Vagina (tissue), 2 donors: Measurements from ENCODE around the gene TUT4. TPM values are rescaled to one million over a fixed set of nuclear protein-coding genes. Genes with fewer than 3 reads are reported as not detected.

Experiments used
- DNase-seq, 2 donors: peaks; one replicate each; pipeline ENCODE4 v3.0.0-alpha.2; 2017; ENCODE audit errors: extremely low spot score in 2 of 2
- H3K27ac ChIP-seq: fragments of 200-600 bp; sonication (generic); one replicate; pipeline ENCODE4 v1.5.1; 2019
- H3K27me3 ChIP-seq: fragments of 200-600 bp; sonication (generic); one replicate; pipeline ENCODE4 v1.5.1; 2019
- H3K36me3 ChIP-seq, 2 donors: fragments of 200-600 bp; sonication (generic); one replicate each; pipeline ENCODE4 v1.5.1; 2017 to 2019
- H3K4me1 ChIP-seq: fragments of 200-600 bp; sonication (generic); one replicate; pipeline ENCODE4 v1.5.1; 2019
- H3K4me3 ChIP-seq, 2 donors: fragments of 200-600 bp; sonication (generic); 1 replicate in 1 of 2; 2 replicates in 1 of 2; pipeline ENCODE4 v1.5.1; 2016 to 2019
- H3K9me3 ChIP-seq: fragments of 200-600 bp; sonication (generic); one replicate; pipeline ENCODE4 v1.5.1; 2019
- POLR2A ChIP-seq, 2 donors: fragments of 450-650 bp; IDR thresholded peaks; one replicate each; pipeline ENCODE4 v1.6.1; 2017; ENCODE audit warnings: antibody characterized with exemption in 2 of 2, mild to moderate bottlenecking in 2 of 2, moderate library complexity in 2 of 2
- POLR2AphosphoS5 ChIP-seq, 2 donors: sonication (generic); formaldehyde crosslinking; IDR thresholded peaks; one replicate each; pipeline ENCODE4 v1.9.0; 2017; ENCODE audit warnings: antibody characterized with exemption in 2 of 2, mild to moderate bottlenecking in 2 of 2, low read depth in 1 of 2; ENCODE audit not compliant: insufficient read depth in 1 of 2
- intact Hi-C: fragments of 100-400 bp; cut with DNase I; formaldehyde crosslinking; loops from one replicate; pipeline ENCODE4 v1.15.1; 2023
- total RNA-seq: library from RNA; depleted of rRNA; stranded (reverse); fragments of >200 nt; gene quantifications from one replicate; pipeline ENCODE4 v1.2.3, GENCODE V29; 2016
- TF ChIP-seq, protein P1 (sequence below), 3 experiments: fragments of 450-650 bp in 2 of 3; fragments of 200-600 bp in 1 of 3; sonication (generic) in 1 of 3; IDR thresholded peaks; one replicate each; pipeline ENCODE4 v1.5.1; 2017 to 2019; ENCODE audit warnings: antibody characterized with exemption in 3 of 3, mild to moderate bottlenecking in 2 of 3, moderate library complexity in 2 of 3

The TUT4 gene
- total RNA-seq, 1 donor from 2014 or later: 78.1 TPM

DNA sequence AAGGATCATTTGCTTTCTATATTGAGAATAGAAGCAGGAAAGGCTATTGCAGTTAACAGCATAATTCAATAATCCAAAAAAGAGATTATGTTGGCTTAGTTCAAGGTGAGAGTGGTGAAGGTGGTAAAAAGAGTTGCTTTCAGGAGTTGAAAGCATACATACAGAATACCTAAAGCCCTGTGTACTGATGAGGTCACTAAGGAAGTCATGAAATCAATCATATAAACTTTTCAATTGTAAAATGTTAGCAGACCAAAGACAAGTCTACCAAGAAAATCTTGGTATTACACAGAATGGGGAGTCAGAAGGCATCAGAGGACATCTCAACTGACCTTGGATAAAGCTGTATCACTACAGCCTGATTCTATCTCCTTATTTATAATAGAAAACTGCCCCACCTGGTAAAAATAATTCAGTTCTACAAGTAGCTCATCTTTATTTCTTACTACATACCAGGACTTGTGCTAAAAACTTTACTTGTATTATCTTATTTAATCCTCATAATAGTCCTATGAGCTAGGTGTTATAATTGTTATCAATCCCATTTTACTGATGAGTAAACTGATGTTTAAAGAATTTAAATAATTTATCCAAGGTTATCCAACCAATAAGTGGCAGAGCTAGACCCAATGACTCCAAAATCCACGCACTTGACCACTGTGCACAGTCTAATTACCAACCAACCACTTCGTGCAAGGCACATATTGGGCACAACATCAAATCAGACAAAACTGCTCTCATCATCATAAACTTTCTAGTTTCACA lies 40.9 kb downstream of the TUT4 start:
- Histone ChIP-seq H3K4me1 (no peaks in the 10 kb centered on the region), H3K4me3 (no peak overlapping the region), H3K9me3 (no peaks in the 10 kb centered on the region), H3K27ac (no peak overlapping the region), H3K27me3 (no peaks in the 10 kb centered on the region), H3K36me3 (peaks cover 0 to 20% of the 10 kb centered on the region in 2 donors)
- no peak for DNase-seq
- intact Hi-C loops: no loop called here
- no peak for TF ChIP-seq POLR2AphosphoS5 (IDR thresholded peaks at IDR 0.05; ENCODE audit: insufficient read depth in 1 of 2, low read depth in 1 of 2)
- no peak for TF ChIP-seq POLR2A (IDR thresholded peaks at IDR 0.05)
- TF ChIP-seq, protein P1, sequence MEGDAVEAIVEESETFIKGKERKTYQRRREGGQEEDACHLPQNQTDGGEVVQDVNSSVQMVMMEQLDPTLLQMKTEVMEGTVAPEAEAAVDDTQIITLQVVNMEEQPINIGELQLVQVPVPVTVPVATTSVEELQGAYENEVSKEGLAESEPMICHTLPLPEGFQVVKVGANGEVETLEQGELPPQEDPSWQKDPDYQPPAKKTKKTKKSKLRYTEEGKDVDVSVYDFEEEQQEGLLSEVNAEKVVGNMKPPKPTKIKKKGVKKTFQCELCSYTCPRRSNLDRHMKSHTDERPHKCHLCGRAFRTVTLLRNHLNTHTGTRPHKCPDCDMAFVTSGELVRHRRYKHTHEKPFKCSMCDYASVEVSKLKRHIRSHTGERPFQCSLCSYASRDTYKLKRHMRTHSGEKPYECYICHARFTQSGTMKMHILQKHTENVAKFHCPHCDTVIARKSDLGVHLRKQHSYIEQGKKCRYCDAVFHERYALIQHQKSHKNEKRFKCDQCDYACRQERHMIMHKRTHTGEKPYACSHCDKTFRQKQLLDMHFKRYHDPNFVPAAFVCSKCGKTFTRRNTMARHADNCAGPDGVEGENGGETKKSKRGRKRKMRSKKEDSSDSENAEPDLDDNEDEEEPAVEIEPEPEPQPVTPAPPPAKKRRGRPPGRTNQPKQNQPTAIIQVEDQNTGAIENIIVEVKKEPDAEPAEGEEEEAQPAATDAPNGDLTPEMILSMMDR (IDR thresholded peaks at IDR 0.05): no peak

DNA sequence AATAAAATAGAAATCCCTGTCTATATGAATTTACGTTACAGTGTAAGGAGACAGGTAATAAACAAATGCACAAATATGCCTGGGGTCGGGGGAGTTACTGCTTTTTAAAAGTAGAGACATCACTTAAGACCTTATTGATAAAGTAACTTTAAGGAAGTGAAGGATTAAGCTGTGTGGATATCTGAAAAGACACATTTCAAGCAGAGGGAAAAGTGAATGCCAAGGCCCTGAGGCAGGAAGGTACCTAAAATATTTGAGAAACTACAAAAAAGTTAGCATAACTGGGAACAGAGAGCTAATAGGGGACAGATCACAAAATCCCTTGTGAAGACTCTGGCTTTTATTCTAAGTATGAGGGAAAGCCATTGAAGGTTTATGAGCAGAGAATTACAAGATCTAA lies 41.5 kb downstream of the TUT4 start:
- intact Hi-C loops: no loop called here

DNA sequence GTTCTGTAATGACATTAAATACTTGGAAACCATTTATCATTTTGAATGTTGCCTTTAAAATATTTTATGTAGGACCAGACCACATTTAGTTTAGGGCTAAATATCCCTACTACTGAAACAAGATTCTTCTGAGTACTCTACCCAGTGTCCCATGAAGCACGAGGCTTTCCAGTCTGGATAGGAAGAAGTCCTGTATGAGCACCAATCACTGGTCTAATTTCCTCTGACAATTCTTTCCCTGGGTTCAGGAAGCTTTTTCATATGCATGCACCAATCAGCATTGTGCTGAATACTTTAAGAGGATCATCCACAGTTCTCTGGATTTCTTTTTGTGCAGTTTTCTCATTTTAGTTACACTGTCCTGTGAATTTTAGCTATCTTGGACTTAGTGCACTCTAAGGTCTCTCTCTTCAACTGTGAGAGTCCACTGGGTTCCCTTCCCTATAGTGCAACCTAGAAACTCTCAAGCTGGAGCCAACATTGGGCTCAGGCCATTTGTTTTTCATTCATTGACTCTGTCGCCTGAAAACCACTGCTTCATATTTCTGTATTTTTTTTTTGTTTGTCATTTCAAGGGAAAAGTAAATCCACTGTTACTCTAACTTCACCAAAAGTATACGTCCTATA lies 45.9 kb downstream of the TUT4 start:
- H3K4me1 ChIP-seq: no peaks in the 10 kb centered on the region
- no peaks in the 10 kb centered on the region for H3K9me3 ChIP-seq
- no peaks in the 10 kb centered on the region for H3K27me3 ChIP-seq
- peaks cover 0 to 12% of the 10 kb centered on the region in 2 donors for H3K36me3 ChIP-seq
- TF ChIP-seq, protein P1 (IDR thresholded peaks at IDR 0.05): no peak
- TF ChIP-seq POLR2AphosphoS5 (IDR thresholded peaks at IDR 0.05; ENCODE audit: insufficient read depth in 1 of 2, low read depth in 1 of 2): no peak
- TF ChIP-seq POLR2A (IDR thresholded peaks at IDR 0.05): no peak
- H3K4me3 ChIP-seq: no peak overlapping the region
- intact Hi-C loops: no loop called here
- DNase-seq: no peak
- H3K27ac ChIP-seq: no peak overlapping the region

More for the DNA sequence above, 41.5 kb downstream of the TUT4 start:
- H3K4me1 ChIP-seq: no peaks in the 10 kb centered on the region
- no peak overlapping the region for H3K27ac ChIP-seq
- DNase-seq: no peak
- no peak overlapping the region for H3K4me3 ChIP-seq
- H3K36me3 ChIP-seq: peaks cover 0 to 20% of the 10 kb centered on the region in 2 donors
- no peaks in the 10 kb centered on the region for H3K27me3 ChIP-seq
- TF ChIP-seq POLR2AphosphoS5 (IDR thresholded peaks at IDR 0.05; ENCODE audit: insufficient read depth in 1 of 2, low read depth in 1 of 2) (no peak), POLR2A (IDR thresholded peaks at IDR 0.05) (no peak)
- TF ChIP-seq, protein P1 (IDR thresholded peaks at IDR 0.05): no peak
- H3K9me3 ChIP-seq: no peaks in the 10 kb centered on the region

DNA sequence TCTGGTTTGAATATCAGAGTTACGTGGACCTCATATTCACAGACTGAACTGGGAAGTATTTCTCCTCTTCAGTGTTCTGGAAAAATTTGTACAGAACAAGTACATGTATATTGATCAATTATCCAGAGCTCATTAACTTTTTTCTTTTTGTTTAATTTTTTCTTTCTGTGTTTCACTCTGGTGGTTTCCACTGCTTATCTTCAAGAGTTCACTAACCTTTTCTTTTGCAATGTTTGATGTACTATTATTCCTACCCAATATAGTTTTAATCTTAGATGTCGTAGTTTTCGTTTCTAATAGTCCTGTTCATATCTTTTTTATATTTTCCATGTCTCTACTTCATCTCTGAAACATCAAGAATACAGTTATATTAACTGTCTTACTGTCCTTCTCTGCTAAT lies 46.5 kb downstream of the TUT4 start:
- no peaks in the 10 kb centered on the region for H3K4me1 ChIP-seq
- no peaks in the 10 kb centered on the region for H3K9me3 ChIP-seq
- peaks cover 0 to 12% of the 10 kb centered on the region in 2 donors for H3K36me3 ChIP-seq
- no peak overlapping the region for H3K27ac ChIP-seq
- H3K27me3 ChIP-seq: no peaks in the 10 kb centered on the region
- DNase-seq: no peak
- TF ChIP-seq, protein P1 (IDR thresholded peaks at IDR 0.05): no peak
- intact Hi-C loops: no loop called here
- no peak overlapping the region for H3K4me3 ChIP-seq

DNA sequence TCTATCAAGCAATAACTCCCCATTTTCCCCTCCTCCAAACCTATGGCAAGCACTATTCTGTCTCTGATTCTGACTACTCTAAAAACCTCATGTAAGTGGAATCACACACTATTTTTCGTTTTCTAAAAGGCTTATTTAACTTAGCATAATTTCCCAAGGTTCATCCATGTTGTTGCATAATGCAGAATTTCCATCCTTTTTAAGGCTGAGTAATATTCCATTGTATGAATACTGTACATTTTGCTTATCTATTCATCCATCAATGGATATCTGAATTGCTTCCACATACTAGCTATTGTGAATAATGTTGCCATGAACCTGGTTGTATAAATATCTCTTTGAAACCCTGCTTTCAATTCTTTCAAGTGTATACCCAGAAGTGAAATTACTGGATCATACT lies 48.2 kb downstream of the TUT4 start:
- Histone ChIP-seq H3K4me3 (no peak overlapping the region), H3K36me3 (peaks cover 0 to 12% of the 10 kb centered on the region in 2 donors), H3K9me3 (no peaks in the 10 kb centered on the region), H3K4me1 (no peaks in the 10 kb centered on the region), H3K27me3 (no peaks in the 10 kb centered on the region), H3K27ac (no peak overlapping the region)
- no peak for TF ChIP-seq POLR2AphosphoS5 (IDR thresholded peaks at IDR 0.05; ENCODE audit: insufficient read depth in 1 of 2, low read depth in 1 of 2)
- TF ChIP-seq, protein P1 (IDR thresholded peaks at IDR 0.05): no peak
- TF ChIP-seq POLR2A (IDR thresholded peaks at IDR 0.05): no peak
- intact Hi-C loops: no loop called here
- no peak for DNase-seq
